ENCODE results near the gene ACTN3. TPM values are rescaled to one million over a fixed set of nuclear protein-coding genes. Genes with fewer than 3 reads are reported as not detected.
"Not testable (repeated sequence)": the region's sequence is repeated elsewhere in the genome, so short reads cannot be mapped to it uniquely, and the experiment has no call there.

ACTN3 gene
- total RNA-seq, 1 donor from 2014 or later = 2.0 TPM

DNA sequence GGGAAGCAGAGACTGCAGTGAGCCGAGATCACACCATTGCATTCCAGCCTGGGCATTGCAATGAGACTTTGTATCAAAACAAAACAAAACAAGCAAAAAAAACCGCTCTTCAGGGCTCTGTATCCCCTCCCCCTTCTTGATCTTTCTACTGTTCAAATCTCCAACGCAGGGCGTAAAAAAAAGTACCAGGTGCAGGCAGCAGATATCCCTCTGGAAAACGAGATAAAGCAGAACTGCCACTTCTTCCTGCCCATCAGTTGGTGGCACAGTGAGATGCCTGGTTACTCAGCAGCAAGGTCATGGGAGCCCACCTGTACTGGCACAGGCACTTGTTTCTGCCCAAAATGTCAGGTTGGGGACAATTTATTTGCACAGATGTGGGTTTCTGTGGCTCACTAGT lies 57.5 kb downstream of the ACTN3 start:
- H3K9me3 Mint-ChIP-seq (ENCODE audit: unreplicated experiment) = peaks cover 3% of the 10 kb centered on the region
- peaks cover 3% of the 10 kb centered on the region for H3K27me3 Mint-ChIP-seq (ENCODE audit: unreplicated experiment)
- DNase-seq = no peak
- H3K4me1 Mint-ChIP-seq (ENCODE audit: low read depth, unreplicated experiment) = no peaks in the 10 kb centered on the region
- no peak overlapping the region for H3K4me3 Mint-ChIP-seq (ENCODE audit: unreplicated experiment)
- no peak overlapping the region for H3K27ac Mint-ChIP-seq (ENCODE audit: unreplicated experiment)
- no peaks in the 10 kb centered on the region for H3K36me3 Mint-ChIP-seq (ENCODE audit: unreplicated experiment)
- TF ChIP-seq, protein P1, sequence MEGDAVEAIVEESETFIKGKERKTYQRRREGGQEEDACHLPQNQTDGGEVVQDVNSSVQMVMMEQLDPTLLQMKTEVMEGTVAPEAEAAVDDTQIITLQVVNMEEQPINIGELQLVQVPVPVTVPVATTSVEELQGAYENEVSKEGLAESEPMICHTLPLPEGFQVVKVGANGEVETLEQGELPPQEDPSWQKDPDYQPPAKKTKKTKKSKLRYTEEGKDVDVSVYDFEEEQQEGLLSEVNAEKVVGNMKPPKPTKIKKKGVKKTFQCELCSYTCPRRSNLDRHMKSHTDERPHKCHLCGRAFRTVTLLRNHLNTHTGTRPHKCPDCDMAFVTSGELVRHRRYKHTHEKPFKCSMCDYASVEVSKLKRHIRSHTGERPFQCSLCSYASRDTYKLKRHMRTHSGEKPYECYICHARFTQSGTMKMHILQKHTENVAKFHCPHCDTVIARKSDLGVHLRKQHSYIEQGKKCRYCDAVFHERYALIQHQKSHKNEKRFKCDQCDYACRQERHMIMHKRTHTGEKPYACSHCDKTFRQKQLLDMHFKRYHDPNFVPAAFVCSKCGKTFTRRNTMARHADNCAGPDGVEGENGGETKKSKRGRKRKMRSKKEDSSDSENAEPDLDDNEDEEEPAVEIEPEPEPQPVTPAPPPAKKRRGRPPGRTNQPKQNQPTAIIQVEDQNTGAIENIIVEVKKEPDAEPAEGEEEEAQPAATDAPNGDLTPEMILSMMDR (IDR thresholded peaks at IDR 0.05; ENCODE audit: partially characterized antibody, unreplicated experiment) = no peak

- DNase-seq; H3K36me3 Mint-ChIP-seq (ENCODE audit: unreplicated experiment); H3K4me1 Mint-ChIP-seq (ENCODE audit: low read depth, unreplicated experiment); H3K27ac Mint-ChIP-seq (ENCODE audit: unreplicated experiment); H3K4me3 Mint-ChIP-seq (ENCODE audit: unreplicated experiment); H3K27me3 Mint-ChIP-seq (ENCODE audit: unreplicated experiment); H3K9me3 Mint-ChIP-seq (ENCODE audit: unreplicated experiment): not testable (repeated sequence)
Measured at GRCh38 chr11:66606608-66607007, 59.9 kb downstream of the ACTN3 start.

DNA sequence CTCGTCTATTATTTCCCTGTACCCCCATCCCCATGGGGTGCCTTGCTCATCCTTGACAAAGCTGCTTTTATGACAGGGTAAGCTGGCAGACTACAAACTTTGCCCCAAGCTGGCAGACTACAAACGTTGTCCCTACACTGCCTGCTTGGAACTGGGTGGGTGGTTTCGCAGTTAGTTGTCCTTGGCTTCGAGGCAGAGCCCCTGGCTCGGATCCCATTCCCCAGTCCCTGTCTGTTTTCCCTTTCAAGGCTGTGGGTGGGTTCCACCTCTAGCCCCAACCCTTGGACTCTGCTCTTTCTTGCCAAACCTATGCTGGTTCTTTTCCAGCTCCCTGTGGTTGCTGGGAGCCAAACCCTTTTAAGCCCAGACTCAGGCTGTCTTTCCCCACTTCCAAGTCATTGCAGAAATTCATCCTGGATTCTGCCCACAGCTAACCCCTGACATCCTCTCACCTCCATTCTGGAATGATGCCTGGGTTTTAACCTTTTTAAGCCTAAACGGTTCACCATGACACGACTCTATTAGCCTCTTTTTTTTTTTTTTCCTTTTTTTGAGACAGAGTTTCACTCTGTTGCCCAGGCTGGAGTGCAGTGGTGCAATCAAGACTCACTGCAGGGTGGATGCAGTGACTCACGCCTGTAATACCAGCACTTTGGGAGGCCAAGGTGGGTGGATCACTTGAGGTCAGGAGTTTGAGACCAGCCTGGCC lies 60.6 kb downstream of the ACTN3 start:
- TF ChIP-seq, protein P1 (IDR thresholded peaks at IDR 0.05; ENCODE audit: partially characterized antibody, unreplicated experiment) = no peak
- Mint-ChIP-seq H3K4me3 (ENCODE audit: unreplicated experiment) (no peak overlapping the region), H3K27ac (ENCODE audit: unreplicated experiment) (no peak overlapping the region), H3K36me3 (ENCODE audit: unreplicated experiment) (no peaks in the 10 kb centered on the region), H3K4me1 (ENCODE audit: low read depth, unreplicated experiment) (no peaks in the 10 kb centered on the region), H3K9me3 (ENCODE audit: unreplicated experiment) (peaks cover 3% of the 10 kb centered on the region), H3K27me3 (ENCODE audit: unreplicated experiment) (peaks cover 2% of the 10 kb centered on the region)
- no peak for DNase-seq

GRCh38 chr11:66609721-66610617 lies 63.3 kb downstream of the ACTN3 start:
- H3K27me3 Mint-ChIP-seq (ENCODE audit: unreplicated experiment) = no peaks in the 10 kb centered on the region

GRCh38 chr11:66612458-66612857 lies 65.8 kb downstream of the ACTN3 start:
- Mint-ChIP-seq H3K4me1 (ENCODE audit: low read depth, unreplicated experiment) (no peaks in the 10 kb centered on the region), H3K9me3 (ENCODE audit: unreplicated experiment) (peaks cover 8% of the 10 kb centered on the region), H3K4me3 (ENCODE audit: unreplicated experiment) (no peak overlapping the region), H3K27ac (ENCODE audit: unreplicated experiment) (no peak overlapping the region), H3K27me3 (ENCODE audit: unreplicated experiment) (peaks cover under 1% of the 10 kb centered on the region), H3K36me3 (ENCODE audit: unreplicated experiment) (no peaks in the 10 kb centered on the region)
- DNase-seq = no peak
- TF ChIP-seq, protein P1 (IDR thresholded peaks at IDR 0.05; ENCODE audit: partially characterized antibody, unreplicated experiment) = no peak

More at GRCh38 chr11:66609721-66610617, 63.3 kb downstream of the ACTN3 start:
- Mint-ChIP-seq H3K36me3 (ENCODE audit: unreplicated experiment) (no peaks in the 10 kb centered on the region), H3K9me3 (ENCODE audit: unreplicated experiment) (no peaks in the 10 kb centered on the region), H3K4me3 (ENCODE audit: unreplicated experiment) (no peak overlapping the region), H3K4me1 (ENCODE audit: low read depth, unreplicated experiment) (no peaks in the 10 kb centered on the region), H3K27ac (ENCODE audit: unreplicated experiment) (no peak overlapping the region)
- TF ChIP-seq, protein P1 (IDR thresholded peaks at IDR 0.05; ENCODE audit: partially characterized antibody, unreplicated experiment) = no peak
- DNase-seq = no peak

Other genes starting within 250 kb of the ACTN3 start
- 11.4 TPM for gene CD248, start 229.9 kb upstream of the ACTN3 start, total RNA-seq (ENCODE audit: unreplicated experiment)
- 1.9 TPM for gene RIN1, start 210.5 kb upstream of the ACTN3 start, total RNA-seq (ENCODE audit: unreplicated experiment)
- 44.0 TPM for gene BRMS1, start 201.8 kb upstream of the ACTN3 start, total RNA-seq (ENCODE audit: unreplicated experiment)
- 42.7 TPM for gene B4GAT1, start 199.3 kb upstream of the ACTN3 start, total RNA-seq (ENCODE audit: unreplicated experiment)
- gene SLC29A2, start 175.1 kb upstream of the ACTN3 start, total RNA-seq (ENCODE audit: unreplicated experiment) = 2.8 TPM
- gene NPAS4, start 125.9 kb upstream of the ACTN3 start, total RNA-seq (ENCODE audit: unreplicated experiment) = 0.78 TPM
- gene MRPL11, start 108.1 kb upstream of the ACTN3 start, total RNA-seq (ENCODE audit: unreplicated experiment) = 27.5 TPM
- 7.7 TPM for gene PELI3, start 80.0 kb upstream of the ACTN3 start, total RNA-seq (ENCODE audit: unreplicated experiment)
- gene DPP3, start 66.5 kb upstream of the ACTN3 start, total RNA-seq (ENCODE audit: unreplicated experiment) = 72.0 TPM
- 37.3 TPM for gene BBS1, start 36.3 kb upstream of the ACTN3 start, total RNA-seq (ENCODE audit: unreplicated experiment)
- 11.5 TPM for gene ZDHHC24, start 855 bp upstream of the ACTN3 start, total RNA-seq (ENCODE audit: unreplicated experiment)
- 31.1 TPM for gene CTSF, start 21.7 kb downstream of the ACTN3 start, total RNA-seq (ENCODE audit: unreplicated experiment)
- 0.51 TPM for gene CCDC87, start 46.2 kb downstream of the ACTN3 start, total RNA-seq (ENCODE audit: unreplicated experiment)
- 65.1 TPM for gene CCS, start 46.3 kb downstream of the ACTN3 start, total RNA-seq (ENCODE audit: unreplicated experiment)
- 89.2 TPM for gene RBM14, start 69.7 kb downstream of the ACTN3 start, total RNA-seq (ENCODE audit: unreplicated experiment)
- 244 TPM for gene RBM4, start 91.8 kb downstream of the ACTN3 start, total RNA-seq (ENCODE audit: unreplicated experiment)
- 61.2 TPM for gene RBM4B, start 131.0 kb downstream of the ACTN3 start, total RNA-seq (ENCODE audit: unreplicated experiment)
- gene SPTBN2, start 182.3 kb downstream of the ACTN3 start, total RNA-seq (ENCODE audit: unreplicated experiment) = 371 TPM